ENCODE data around the gene TRABD2B. TPM values are rescaled to one million over a fixed set of nuclear protein-coding genes. Genes with fewer than 3 reads are reported as not detected.

TRABD2B gene
- total RNA-seq, 1 experiment from 2014 or later: 0.05 TPM

- TF ChIP-seq, protein P1, sequence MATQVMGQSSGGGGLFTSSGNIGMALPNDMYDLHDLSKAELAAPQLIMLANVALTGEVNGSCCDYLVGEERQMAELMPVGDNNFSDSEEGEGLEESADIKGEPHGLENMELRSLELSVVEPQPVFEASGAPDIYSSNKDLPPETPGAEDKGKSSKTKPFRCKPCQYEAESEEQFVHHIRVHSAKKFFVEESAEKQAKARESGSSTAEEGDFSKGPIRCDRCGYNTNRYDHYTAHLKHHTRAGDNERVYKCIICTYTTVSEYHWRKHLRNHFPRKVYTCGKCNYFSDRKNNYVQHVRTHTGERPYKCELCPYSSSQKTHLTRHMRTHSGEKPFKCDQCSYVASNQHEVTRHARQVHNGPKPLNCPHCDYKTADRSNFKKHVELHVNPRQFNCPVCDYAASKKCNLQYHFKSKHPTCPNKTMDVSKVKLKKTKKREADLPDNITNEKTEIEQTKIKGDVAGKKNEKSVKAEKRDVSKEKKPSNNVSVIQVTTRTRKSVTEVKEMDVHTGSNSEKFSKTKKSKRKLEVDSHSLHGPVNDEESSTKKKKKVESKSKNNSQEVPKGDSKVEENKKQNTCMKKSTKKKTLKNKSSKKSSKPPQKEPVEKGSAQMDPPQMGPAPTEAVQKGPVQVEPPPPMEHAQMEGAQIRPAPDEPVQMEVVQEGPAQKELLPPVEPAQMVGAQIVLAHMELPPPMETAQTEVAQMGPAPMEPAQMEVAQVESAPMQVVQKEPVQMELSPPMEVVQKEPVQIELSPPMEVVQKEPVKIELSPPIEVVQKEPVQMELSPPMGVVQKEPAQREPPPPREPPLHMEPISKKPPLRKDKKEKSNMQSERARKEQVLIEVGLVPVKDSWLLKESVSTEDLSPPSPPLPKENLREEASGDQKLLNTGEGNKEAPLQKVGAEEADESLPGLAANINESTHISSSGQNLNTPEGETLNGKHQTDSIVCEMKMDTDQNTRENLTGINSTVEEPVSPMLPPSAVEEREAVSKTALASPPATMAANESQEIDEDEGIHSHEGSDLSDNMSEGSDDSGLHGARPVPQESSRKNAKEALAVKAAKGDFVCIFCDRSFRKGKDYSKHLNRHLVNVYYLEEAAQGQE (IDR thresholded peaks at IDR 0.05; ENCODE audit: low read depth): no peak
- TF ChIP-seq ZFX (IDR thresholded peaks at IDR 0.05) (no peak), EZH2phosphoT487 (IDR thresholded peaks at IDR 0.05; ENCODE audit: borderline replicate concordance) (no peak)
These were observed 170.1 kb downstream of the TRABD2B start (continued) for GRCh38 chr1:47827109-47827508.

DNA sequence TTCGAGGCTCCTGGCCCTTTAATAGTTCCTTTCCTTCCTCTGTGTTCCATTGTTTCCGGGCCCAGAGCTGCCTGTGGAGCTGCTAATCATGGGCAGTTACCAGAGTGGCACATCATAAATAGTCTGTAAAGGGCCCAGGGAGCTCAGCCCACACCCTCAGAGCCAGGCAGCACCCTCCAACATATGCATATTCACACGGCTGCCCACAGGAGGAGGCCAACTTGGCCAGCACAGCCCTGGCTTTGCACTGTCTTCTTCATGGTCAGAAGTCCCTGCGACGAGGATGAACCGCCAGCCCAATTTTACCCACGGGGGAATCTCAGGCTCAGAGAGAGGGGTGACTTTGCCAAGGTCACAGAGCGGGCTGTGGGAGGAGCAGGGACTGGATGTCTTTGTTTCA is 172.5 kb downstream of the TRABD2B start:
- no TSS peak for BruUV-seq (replicated peaks)
- intact Hi-C loops (cut with micrococcal nuclease): no loop called here
- RAD21 ChIA-PET (ENCODE audit: low non-redundant PET in 1 of 2, low total read pairs in 2 of 2, uncharacterized antibody in 2 of 2, unreplicated experiment in 2 of 2): no interaction called here
- TF ChIP-seq ZFX (IDR thresholded peaks at IDR 0.05) (no peak), POLR2AphosphoS5 (IDR thresholded peaks at IDR 0.05; ENCODE audit: low read depth, low read length) (no peak), ATF3 (IDR thresholded peaks at IDR 0.05) (no peak), TCF7L2 (IDR thresholded peaks at IDR 0.05; ENCODE audit: borderline replicate concordance, extremely low read depth, insufficient read depth, insufficient read length) (no peak), JUND (IDR thresholded peaks at IDR 0.05) (no peak), POLR2A (IDR thresholded peaks at IDR 0.05; ENCODE audit: borderline replicate concordance, extremely low read depth, insufficient read depth, insufficient read length) (no peak), ZNF274 (IDR thresholded peaks at IDR 0.05; ENCODE audit: low read depth, low read length) (no peak), YY1 (IDR thresholded peaks at IDR 0.05; ENCODE audit: extremely low read depth, insufficient replicate concordance, low read depth, low read length) (no peak), CTCF (IDR thresholded peaks at IDR 0.05 in 2 of 3, conservative IDR thresholded peaks at IDR 0.05 in 1 of 3; ENCODE audit: borderline replicate concordance in 1 of 3, insufficient read depth in 1 of 3, low read depth in 2 of 3, low read length in 2 of 3) (no peak), ELF1 (IDR thresholded peaks at IDR 0.05; ENCODE audit: borderline replicate concordance, low read depth) (no peak), EZH2phosphoT487 (IDR thresholded peaks at IDR 0.05; ENCODE audit: borderline replicate concordance) (no peak), SRF (IDR thresholded peaks at IDR 0.05; ENCODE audit: low read depth) (no peak), EZH2 (IDR thresholded peaks at IDR 0.05) (no peak), SIN3A (IDR thresholded peaks at IDR 0.05; ENCODE audit: low read depth) (no peak), EGR1 (IDR thresholded peaks at IDR 0.05; ENCODE audit: low read depth) (no peak), CBX3 (IDR thresholded peaks at IDR 0.05; ENCODE audit: low read depth) (no peak)
- TF ChIP-seq, protein P2, sequence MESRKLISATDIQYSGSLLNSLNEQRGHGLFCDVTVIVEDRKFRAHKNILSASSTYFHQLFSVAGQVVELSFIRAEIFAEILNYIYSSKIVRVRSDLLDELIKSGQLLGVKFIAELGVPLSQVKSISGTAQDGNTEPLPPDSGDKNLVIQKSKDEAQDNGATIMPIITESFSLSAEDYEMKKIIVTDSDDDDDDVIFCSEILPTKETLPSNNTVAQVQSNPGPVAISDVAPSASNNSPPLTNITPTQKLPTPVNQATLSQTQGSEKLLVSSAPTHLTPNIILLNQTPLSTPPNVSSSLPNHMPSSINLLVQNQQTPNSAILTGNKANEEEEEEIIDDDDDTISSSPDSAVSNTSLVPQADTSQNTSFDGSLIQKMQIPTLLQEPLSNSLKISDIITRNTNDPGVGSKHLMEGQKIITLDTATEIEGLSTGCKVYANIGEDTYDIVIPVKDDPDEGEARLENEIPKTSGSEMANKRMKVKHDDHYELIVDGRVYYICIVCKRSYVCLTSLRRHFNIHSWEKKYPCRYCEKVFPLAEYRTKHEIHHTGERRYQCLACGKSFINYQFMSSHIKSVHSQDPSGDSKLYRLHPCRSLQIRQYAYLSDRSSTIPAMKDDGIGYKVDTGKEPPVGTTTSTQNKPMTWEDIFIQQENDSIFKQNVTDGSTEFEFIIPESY (IDR thresholded peaks at IDR 0.05; ENCODE audit: extremely low read depth, insufficient replicate concordance, low read length): no peak
- TF ChIP-seq, protein P3, sequence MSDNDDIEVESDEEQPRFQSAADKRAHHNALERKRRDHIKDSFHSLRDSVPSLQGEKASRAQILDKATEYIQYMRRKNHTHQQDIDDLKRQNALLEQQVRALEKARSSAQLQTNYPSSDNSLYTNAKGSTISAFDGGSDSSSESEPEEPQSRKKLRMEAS (IDR thresholded peaks at IDR 0.05): no peak

More for the DNA sequence above, 172.5 kb downstream of the TRABD2B start:
- Histone ChIP-seq H3K79me2 (ENCODE audit: insufficient read depth, low read length) (no peaks in the 10 kb centered on the region), H3K4me1 (ENCODE audit: control insufficient read depth in 1 of 2, insufficient read depth in 2 of 2, low read length in 2 of 2) (no peaks in the 10 kb centered on the region), H4K20me1 (ENCODE audit: insufficient read depth) (no peaks in the 10 kb centered on the region), H3K9ac (ENCODE audit: low read length) (no peak overlapping the region), H3K27me3 (ENCODE audit: insufficient read depth, low read length) (0 out of 2 replicates have a peak, but pooled peaks cover 5% of the 10 kb centered on the region), H3K36me3 (ENCODE audit: control insufficient read depth in 1 of 2, insufficient read depth in 2 of 2, low read length in 2 of 2) (no peaks in the 10 kb centered on the region), H3K9me3 (ENCODE audit: control insufficient read depth in 1 of 2, insufficient read depth in 1 of 2, low read depth in 1 of 2, low read length in 2 of 2) (no peaks in the 10 kb centered on the region), H3K4me2 (ENCODE audit: low read length) (no peak overlapping the region), H3K9me2 (ENCODE audit: insufficient read depth) (no peaks in the 10 kb centered on the region), H3K27ac (ENCODE audit: low read depth, low read length) (no peak overlapping the region), H3K4me3 (replicated peaks in 1 of 2; ENCODE audit: low read depth in 1 of 2, low read length in 2 of 2) (no peak overlapping the region), H2AFZ (ENCODE audit: low read depth, low read length, poor library complexity, severe bottlenecking) (no peak overlapping the region)
- CTCF ChIA-PET: no interaction called here
- ATAC-seq: no peak
- no peak for DNase-seq (ENCODE audit: low read depth, low spot score)
- POLR2A ChIA-PET: no interaction called here

All from HCT116 (cell line).